Measurements from ENCODE around the gene OBSL1. TPM values are rescaled to one million over a fixed set of nuclear protein-coding genes. Genes with fewer than 3 reads are reported as not detected.
A peak's percentile ranks its signal among the peaks of the same experiment; 100 is the strongest.

The OBSL1 gene
- total and polyA plus RNA-seq, 10 of the 15 experiments (the other 5 are each of a cell fraction or from before 2014, with no cell fraction given) = 0.14 to 0.77 TPM; not detected in 8

DNA sequence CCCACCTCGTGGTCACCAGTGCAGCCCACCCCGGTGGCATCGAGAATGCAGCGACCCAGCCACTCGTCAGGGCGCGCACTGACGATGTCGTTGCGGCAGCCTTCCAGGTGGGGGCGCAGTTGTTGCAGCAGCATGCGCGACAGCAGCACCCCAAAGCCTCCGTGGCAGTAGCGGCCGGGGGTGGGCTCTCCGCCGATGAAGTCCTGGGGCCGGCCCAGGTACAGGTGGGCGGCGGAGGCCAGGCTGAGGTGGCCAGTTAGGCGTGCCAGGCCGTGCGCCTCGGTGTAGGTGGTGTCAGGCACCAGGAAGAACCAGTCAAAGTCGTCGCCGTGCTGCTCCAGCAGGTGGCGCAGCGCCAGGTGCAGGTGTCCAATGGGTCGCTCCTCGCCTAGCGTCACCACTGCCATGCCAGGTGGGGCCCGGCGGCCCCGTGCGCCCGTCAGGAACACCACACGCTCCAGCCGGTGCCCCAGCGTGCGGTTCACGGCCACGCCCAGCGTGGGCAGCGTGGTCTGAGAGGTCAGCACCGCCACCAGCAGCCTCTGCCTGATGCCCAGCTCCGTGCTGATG, 29.6 kb downstream of the OBSL1 start:
- peaks cover 0 to 7% of the 10 kb centered on the region in 2 experiments; a peak in 2 of 4 replicates for H3K27me3 ChIP-seq (replicated peaks in 1 of 2; ENCODE audit: control insufficient read depth in 2 of 2, insufficient read depth in 2 of 2, low read length in 1 of 2)
- no peaks in the 10 kb centered on the region for H3K79me2 ChIP-seq (ENCODE audit: control insufficient read depth, insufficient read depth, low read length)
- ChIA-PET CTCF (interaction anchor here (0.6 to 4.6 kb wide), 25 partner anchors 11 to 366 kb away, joined by 3 to 68 read pairs (median 4); partner anchors contain the start of genes GMPPA and STK11IP), RAD21 (ENCODE audit: unreplicated experiment) (interaction anchor here (0.7 to 3.7 kb wide), 7 partner anchors 9 to 148 kb away, joined by 3 to 25 read pairs (median 4); partner anchors contain the start of genes GMPPA and STK11IP), SMC1A (ENCODE audit: uncharacterized antibody, unreplicated experiment) (interaction anchor here (0.8 to 2.5 kb wide), 3 partner anchors 101 to 151 kb away, joined by 4 to 17 read pairs (median 12); no protein-coding TSS in a partner anchor), POLR2A (interaction anchor here (1.0 kb wide), 1 partner anchor 153 kb away, joined by 3 read pairs; no protein-coding TSS in a partner anchor)
- peak overlapping the region; percentile 83 for H2AFZ ChIP-seq (ENCODE audit: control insufficient read depth, low read depth, low read length)
- no peaks in the 10 kb centered on the region; a peak in 1 of 4 replicates for H3K36me3 ChIP-seq (ENCODE audit: control insufficient read depth in 2 of 2, insufficient read depth in 2 of 2, low read length in 1 of 2)
- no peaks in the 10 kb centered on the region for H3K9me3 ChIP-seq (replicated peaks; ENCODE audit: control insufficient read depth, insufficient read depth, low read length)
- in situ Hi-C loops (cut with MboI) = loop anchor here (5.0 kb wide), 1 partner anchor 146 kb away; no protein-coding TSS in a partner anchor
- peaks cover 3% of the 10 kb centered on the region; the same call in 1 of the 2 replicates for H3K4me1 ChIP-seq (ENCODE audit: control insufficient read depth, insufficient read depth, low read length)
- DNase-seq (ENCODE audit: low read depth, low spot score) = peak; percentile 46
- H3K4me3 ChIP-seq = peak overlapping the region; percentile 42; the same call in 1 of the 2 replicates
- peak overlapping the region; percentile 81 for H3K4me2 ChIP-seq (ENCODE audit: control insufficient read depth, insufficient read depth)
- ATAC-seq = peak; percentile 73
- intact Hi-C loops (cut with micrococcal nuclease; ENCODE audit: unreplicated experiment) = loop anchor here (1.0 to 2.0 kb wide), 3 partner anchors 57 to 148 kb away; no protein-coding TSS in a partner anchor
- H4K20me1 ChIP-seq (ENCODE audit: control insufficient read depth, insufficient read depth) = no peaks in the 10 kb centered on the region; the same call in 1 of the 2 replicates
- no TSS peak for BruUV-seq (replicated peaks)
- WGBS (ENCODE audit: insufficient coverage, insufficient replicate concordance, low lambda C conversion rate, missing lambda C conversion rate) = 4% methylated on average over 44 of the region's 48 CpGs
- FAIRE-seq = peak; percentile 91
- H3K9ac ChIP-seq (ENCODE audit: control insufficient read depth, insufficient read depth, low read length) = no peak overlapping the region; the same call in 1 of the 2 replicates
- H3K27ac ChIP-seq (ENCODE audit: control insufficient read depth, insufficient read depth) = no peak overlapping the region
- TF ChIP-seq ATF7 (IDR thresholded peaks at IDR 0.05; ENCODE audit: low read depth) (no peak), ZNF24 (IDR thresholded peaks at IDR 0.05) (no peak), RFX5 (IDR thresholded peaks at IDR 0.05; ENCODE audit: low read depth, low read length) (no peak), TCF7 (IDR thresholded peaks at IDR 0.05; ENCODE audit: borderline replicate concordance) (no peak), PML (IDR thresholded peaks at IDR 0.05; ENCODE audit: low read length) (no peak), CHD1 (IDR thresholded peaks at IDR 0.05; ENCODE audit: low read depth, low read length) (no peak), HDGF (IDR thresholded peaks at IDR 0.05) (peak; percentile 97), SMC3 (IDR thresholded peaks at IDR 0.05; ENCODE audit: borderline replicate concordance, low read length) (peak; percentile 65), YY1 (IDR thresholded peaks at IDR 0.05; ENCODE audit: low read depth, low read length) (peak; percentile 49; the same call in 1 of the 2 replicates), TARDBP (IDR thresholded peaks at IDR 0.05; ENCODE audit: borderline replicate concordance) (no peak), ZZZ3 (IDR thresholded peaks at IDR 0.05; ENCODE audit: control insufficient read depth, insufficient read length, low read depth) (no peak), ZNF207 (IDR thresholded peaks at IDR 0.05; ENCODE audit: borderline replicate concordance) (no peak; the same call in 1 of the 2 replicates), EED (IDR thresholded peaks at IDR 0.05; ENCODE audit: low read depth) (no peak), FOXK2 (IDR thresholded peaks at IDR 0.05) (no peak), SP1 (IDR thresholded peaks at IDR 0.05; ENCODE audit: low read depth, low read length) (no peak), POLR2AphosphoS2 (IDR thresholded peaks at IDR 0.05; ENCODE audit: low read depth, low read length) (no peak), GABPA (IDR thresholded peaks at IDR 0.05; ENCODE audit: low read depth) (no peak), STAT1 (conservative IDR thresholded peaks at IDR 0.05) (no peak), ZNF384 (IDR thresholded peaks at IDR 0.05; ENCODE audit: borderline replicate concordance, low read depth, low read length) (no peak), BMI1 (IDR thresholded peaks at IDR 0.05; ENCODE audit: borderline replicate concordance) (no peak)
- TF ChIP-seq, protein P1, sequence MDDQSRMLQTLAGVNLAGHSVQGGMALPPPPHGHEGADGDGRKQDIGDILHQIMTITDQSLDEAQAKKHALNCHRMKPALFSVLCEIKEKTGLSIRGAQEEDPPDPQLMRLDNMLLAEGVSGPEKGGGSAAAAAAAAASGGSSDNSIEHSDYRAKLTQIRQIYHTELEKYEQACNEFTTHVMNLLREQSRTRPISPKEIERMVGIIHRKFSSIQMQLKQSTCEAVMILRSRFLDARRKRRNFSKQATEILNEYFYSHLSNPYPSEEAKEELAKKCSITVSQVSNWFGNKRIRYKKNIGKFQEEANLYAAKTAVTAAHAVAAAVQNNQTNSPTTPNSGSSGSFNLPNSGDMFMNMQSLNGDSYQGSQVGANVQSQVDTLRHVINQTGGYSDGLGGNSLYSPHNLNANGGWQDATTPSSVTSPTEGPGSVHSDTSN (IDR thresholded peaks at IDR 0.05; ENCODE audit: insufficient replicate concordance, low read depth, low read length) = no peak
- TF ChIP-seq, protein P2, sequence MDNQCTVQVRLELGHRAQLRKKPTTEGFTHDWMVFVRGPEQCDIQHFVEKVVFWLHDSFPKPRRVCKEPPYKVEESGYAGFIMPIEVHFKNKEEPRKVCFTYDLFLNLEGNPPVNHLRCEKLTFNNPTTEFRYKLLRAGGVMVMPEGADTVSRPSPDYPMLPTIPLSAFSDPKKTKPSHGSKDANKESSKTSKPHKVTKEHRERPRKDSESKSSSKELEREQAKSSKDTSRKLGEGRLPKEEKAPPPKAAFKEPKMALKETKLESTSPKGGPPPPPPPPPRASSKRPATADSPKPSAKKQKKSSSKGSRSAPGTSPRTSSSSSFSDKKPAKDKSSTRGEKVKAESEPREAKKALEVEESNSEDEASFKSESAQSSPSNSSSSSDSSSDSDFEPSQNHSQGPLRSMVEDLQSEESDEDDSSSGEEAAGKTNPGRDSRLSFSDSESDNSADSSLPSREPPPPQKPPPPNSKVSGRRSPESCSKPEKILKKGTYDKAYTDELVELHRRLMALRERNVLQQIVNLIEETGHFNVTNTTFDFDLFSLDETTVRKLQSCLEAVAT (IDR thresholded peaks at IDR 0.05) = no peak
